ENCODE data around the gene PTGFRN.
"Not testable (repeated sequence)": the region's sequence is repeated elsewhere in the genome, so short reads cannot be mapped to it uniquely, and the experiment has no call there.

The PTGFRN gene

DNA sequence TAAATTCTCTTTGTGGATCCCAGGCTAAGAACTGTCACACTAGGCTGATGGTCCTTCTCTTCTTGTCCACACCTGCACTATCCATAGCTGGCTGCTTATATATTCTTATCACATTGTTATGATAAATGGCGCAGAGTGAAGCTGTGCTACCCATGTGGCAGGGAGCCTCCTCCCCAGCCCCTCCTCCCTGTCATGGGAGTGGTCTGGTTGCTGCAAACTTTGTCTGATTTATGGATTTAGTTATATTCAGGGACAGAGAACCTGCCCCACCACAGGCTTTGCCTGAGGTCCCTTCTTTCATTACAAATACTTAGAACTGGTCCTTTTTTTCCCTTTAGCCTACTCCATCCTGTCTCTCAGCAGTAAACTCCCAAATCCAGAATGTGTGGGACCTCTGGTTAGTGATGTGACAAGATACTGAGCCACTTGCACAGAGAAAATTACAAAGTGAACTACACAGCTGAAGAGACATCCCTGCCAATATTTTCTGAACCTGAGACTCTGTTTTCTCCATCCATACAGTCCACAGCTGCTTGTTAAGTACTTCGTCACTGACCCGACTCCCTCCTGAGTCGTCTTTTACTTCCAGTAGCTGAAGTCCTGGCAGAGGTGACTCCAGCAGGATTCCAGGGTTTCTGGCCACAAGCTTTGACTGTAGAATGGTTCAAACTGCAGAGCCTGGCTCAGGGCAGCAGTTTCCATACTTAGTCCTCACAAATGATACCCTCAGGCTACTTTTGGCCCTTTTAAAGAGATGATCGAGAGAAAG, 37.6 kb downstream of the PTGFRN start:
- no peak for DNase-seq

DNA sequence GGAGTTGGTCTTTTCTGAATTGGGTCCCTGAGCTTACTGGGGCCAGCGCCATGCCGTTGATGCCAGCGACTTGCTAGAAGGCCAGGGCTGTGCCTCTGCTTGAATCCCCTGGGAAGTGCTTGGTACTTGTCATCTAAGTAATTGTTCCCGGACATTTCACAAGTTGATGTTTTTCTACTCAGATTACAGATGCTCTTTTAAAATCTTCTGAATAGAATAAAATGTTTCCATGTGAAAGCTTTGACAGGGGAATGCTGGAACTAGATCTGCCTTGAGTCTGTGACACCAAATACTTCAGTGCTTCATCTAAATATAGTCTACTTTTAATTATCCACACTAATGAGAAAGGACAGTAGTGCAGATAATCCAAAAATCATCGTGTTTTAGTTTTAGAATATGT, 38.3 kb downstream of the PTGFRN start:
- DNase-seq: no peak

DNA sequence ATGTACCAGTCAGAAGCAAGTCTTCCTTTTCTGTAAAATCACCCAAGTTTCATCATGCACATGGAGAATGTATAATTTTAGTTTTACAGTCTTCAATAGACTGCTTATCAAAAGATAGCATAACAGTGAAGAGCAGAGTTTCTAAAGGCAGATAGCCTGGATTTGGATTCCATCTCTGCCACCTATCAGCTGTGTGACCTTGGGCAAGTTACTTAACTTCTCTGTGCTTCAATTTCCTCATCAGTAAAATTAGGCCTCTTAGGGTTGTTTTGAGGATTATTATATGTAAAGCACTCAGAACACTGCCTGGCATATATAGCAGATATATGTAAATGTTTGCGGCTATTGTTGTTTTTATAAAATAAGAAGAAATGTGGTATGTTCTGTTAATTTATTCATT, 38.9 kb downstream of the PTGFRN start:
- DNase-seq: no peak

DNA sequence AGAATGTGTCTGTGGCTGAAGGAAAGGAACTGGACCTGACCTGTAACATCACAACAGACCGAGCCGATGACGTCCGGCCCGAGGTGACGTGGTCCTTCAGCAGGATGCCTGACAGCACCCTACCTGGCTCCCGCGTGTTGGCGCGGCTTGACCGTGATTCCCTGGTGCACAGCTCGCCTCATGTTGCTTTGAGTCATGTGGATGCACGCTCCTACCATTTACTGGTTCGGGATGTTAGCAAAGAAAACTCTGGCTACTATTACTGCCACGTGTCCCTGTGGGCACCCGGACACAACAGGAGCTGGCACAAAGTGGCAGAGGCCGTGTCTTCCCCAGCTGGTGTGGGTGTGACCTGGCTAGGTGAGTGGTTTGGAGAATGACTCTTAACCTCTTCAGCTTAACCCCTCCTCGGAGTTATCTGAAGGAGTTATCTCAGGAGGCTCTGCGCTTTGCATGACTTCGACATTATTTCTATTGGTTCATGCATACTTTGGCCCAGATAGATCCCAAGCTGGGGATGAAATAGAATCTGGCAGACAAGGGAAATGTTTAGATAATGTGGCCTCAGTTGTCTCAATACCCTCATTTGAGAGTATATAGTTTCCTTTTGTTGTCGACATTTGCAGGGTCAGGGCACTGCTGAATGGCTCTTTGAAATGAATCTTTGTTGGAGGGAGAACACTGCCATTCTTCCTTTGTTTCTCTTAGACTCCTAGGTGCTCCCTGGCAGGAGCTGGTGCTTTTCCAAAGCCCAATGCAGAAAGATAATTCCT, 39.7 kb downstream of the PTGFRN start:
- DNase-seq: no peak

DNA sequence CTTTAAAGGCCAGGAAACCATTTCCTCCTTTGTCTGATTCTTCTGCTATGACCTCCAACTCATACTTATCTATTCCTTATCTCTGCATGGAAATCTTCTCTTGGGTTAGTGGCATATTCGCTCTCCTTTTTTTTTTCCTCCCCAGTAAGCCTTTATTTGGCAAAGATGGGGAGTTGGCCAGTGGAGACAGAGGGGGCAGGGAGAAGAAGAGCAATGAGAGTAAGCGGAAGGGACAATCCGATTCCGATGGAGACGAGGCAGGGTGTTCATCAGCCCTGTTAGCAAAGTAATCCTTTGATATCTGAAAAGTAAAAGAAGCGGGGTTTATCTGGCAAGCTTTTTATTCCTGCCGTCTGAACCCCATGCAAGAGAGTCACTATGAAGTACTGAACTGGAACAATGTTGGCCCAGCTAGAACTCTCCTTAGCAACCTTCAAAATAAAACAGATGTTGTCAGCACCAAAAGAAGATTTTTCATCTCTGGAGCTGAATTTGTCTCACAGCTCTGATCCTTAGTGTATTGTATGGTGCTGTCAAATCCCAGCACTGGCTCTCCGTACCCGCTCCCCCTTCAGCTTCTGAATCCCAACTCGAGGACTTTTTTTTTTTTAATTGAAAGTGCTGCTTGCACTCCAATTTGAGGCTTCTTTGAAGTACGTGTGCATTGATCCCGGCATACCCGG, 40.9 kb downstream of the PTGFRN start:
- DNase-seq: no peak

DNA sequence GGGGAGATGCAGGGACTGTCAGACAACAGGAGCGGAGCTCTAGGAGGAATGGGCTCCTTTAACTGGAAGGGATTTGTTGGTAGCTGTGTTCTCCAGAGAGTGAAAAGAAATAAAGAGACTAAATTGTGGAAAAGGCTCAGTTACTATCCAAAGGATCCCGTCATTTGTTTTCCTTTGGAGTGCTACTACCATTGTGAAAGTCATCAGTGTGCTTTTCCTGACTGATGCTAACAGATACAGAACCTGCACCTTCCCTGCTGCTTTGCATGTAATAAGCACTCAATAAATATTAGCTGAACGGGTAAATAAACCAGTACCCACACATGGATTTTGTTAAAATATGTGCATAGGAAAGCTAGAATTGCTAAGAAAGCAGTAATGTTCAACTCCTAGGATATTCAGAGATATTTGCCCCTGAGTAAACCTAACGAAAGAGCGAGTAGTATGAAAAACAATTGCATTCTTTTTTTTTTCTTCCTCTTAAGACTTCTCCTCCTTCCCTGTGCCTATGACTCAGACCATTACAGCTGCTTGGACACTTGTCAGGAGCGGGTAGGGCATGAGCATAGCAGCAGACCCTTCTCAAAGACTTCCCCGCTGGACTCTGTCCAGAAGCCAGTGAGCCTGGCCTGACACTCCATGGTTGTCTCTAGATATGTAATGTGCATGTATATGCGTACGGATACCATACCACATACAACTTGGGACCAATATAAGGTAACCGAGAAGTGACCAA, 41.7 kb downstream of the PTGFRN start:
- no peak for DNase-seq

DNA sequence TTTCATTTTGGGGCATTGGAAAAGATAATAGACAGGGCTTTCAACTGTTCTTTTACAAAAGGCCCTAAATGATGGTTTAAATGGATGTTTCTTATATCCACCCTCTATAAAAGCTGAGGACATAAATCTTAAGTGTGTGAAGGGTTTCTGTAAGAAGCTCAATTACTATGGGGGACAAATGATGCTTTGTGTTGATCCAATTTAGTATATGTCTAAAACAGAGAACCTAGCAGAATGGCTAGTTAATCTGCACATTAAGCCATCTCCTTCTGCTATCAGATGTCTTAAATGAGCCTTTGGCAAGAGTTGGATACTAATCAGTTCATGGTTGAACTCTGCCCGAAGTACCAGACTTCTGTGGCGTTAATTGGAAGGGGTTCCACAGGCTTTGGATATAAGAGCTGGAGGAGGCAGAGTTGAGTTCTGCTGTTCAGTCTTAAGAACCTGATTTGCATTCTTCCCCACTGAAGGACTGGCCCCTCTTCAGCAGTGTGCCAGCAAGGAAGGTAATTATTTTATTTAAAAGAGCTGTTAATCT, 43.1 kb downstream of the PTGFRN start:
- no peak for DNase-seq

DNA sequence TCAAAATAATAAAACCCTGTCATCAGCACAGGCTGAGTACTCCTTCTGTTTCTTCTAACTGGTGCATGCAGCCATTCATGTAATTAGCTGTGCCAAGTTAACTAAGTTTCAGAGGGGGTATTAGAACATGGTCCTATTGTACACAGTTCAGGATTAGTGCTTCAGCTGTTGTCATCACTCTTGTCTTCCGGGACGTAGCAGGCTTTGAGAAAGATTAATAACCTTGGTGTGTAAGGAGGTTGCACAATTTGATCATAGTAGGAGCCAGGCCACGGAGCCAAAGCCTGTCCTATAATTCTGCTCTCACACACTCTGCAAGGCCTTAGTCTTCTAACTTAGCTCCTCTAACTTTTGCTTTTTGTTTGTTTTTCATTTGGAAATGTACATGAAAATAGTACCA, 44.7 kb downstream of the PTGFRN start:
- DNase-seq: no peak

DNA sequence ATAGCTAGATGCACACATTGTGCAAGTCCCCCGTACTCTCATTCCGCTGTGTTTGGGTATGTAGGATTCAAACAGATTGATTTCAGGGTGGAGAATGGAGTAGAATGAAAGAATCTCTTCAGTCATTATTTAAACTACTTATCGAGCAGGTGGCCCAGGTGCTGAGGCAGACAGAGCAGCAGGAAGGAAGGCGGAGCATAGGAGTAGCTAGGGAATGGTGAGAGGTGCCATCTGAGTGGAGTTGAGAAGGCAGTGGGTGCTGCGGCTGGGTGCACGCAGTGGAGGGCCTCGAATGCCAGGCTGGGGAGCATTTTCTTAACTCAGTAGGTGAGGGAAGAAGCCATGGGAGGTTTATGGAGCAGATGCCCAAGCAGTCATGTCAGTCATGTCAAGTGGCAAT, 46.7 kb downstream of the PTGFRN start:
- DNase-seq: no peak

DNA sequence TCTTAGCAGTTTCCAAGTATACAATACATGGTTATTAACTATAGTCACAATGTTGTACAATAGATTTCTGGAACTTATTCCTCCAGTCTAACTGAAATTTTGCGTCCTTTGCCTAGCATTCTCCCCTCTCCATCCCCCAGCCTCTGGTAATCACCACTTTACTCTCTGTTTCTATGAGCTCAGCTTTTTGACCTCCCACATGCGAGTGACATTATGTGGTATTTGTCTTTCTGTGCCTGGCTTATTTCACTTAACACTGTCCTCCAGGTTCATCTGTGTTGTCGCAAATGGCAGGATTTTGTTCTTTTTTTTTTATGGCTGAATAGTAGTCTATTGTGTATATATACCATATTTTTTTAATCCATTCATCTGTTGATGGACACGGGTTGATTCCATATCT, 47.9 kb downstream of the PTGFRN start:
- DNase-seq: no peak

DNA sequence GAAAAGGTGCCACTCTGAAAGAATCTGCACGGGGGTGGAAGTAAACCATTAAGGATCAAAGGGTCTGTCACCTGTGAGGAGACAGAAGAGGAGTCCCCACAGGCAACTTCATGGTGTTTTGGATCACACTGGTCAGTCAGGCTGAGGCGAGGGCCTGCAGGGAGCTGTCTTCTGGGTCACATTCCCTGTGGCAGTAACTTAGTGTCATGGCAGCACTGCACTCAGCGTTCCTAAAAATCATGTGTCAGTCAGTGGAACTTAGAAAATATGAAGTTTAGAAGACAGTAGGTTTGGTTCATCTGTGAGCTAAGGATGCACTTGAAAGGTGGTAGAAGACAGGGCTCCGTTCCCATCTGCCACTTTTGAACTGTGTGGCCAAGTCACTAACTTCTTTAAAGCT, 48.4 kb downstream of the PTGFRN start:
- no peak for DNase-seq

DNA sequence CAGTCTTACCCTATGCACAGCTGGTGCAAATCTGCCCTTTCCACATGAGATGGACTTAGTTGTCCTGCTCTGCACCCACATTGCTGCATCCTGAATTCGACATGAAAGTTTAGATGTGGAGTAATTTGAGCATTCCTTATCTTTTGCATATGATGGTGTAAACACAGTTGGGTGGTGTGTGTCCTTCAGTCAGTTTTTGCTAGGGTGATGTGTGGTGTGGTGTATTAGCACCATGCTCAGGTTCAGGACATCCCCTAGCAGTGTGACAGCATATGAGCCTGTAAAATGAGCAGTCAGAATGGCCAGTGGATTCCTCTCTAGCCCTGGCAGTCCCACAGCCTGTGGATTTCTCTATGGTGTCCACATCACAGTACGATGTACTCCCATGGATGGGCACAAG, 49.3 kb downstream of the PTGFRN start:
- no peak for DNase-seq

DNA sequence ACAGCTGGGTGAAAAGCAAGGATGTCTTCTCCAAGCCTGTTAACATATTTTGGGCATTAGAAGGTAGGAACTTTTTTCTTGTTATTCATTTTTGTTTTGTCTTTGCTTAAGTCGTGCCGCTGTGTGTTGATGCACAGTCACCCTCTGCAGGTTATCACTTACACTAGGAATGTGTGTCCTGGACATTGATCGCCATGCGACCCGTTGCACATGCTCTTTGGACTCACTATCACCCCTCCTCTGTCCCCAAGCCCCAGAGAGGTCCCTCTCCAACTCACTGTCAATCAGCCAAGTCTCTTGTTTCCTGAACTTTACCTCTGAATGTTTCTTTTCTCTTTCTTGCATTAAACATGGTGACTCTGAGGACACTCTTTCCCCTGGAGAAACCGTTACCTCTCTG, 51.9 kb downstream of the PTGFRN start:
- no peak for DNase-seq

DNA sequence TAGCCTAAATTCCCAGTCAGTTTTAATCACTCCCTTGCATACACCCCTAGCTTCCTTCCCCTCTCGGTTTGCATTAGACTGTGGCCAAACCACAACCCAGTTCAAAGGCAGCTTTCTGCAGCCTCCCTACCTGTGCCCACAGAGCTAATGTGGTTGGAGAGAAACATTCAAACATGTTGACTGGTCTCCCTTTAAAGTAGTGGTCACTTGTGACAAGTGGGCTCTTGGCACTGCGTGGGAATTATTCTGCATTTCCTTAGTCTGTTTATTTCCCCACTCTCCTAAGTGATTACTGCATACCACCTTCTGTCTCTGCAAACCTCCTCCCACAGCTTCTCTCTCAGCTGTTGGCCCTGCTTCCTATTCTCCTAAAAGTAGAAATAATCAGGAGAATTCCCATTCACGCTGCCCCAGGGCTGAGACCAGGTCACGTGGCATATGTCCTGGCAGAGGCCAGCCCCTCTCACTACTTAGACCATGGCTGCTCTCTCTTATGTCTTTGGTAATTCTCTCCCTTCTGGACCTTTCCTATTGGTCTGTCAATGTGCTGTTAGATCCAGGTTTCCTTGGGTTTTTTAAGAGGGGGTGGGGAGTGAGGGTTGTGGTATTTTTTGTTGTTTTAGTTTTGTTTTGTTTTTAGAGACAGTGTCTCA, 53.4 kb downstream of the PTGFRN start:
- DNase-seq: no peak

DNA sequence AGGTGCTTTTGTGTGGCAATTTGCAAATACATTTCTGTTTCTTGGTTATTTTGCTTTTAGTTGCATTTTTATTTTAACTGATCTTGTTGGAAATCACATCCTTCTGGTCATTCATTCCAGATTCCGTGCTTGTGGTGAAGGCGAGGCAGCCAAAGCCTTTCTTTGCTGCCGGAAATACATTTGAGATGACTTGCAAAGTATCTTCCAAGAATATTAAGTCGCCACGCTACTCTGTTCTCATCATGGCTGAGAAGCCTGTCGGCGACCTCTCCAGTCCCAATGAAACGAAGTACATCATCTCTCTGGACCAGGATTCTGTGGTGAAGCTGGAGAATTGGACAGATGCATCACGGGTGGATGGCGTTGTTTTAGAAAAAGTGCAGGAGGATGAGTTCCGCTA, 57.1 kb downstream of the PTGFRN start:
- DNase-seq: no peak

DNA sequence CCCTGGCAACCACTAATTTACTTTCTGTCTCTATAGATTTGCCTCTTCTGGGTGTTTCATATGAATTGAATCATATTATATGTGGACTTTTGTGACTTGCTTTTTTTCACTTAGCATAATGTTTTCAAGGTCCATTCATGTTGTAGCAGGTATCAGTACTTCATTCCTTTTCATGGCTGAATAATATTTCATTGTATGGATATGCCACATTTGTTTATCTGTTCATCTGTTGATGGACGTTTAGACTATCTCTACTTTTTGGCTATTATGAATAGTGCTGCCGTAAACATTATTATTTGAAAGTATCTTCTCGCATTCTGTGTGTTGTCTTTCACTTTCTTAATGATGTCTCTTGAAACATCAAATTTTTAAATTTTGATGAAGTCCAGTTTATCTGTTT, 59.0 kb downstream of the PTGFRN start:
- no peak for DNase-seq

DNA sequence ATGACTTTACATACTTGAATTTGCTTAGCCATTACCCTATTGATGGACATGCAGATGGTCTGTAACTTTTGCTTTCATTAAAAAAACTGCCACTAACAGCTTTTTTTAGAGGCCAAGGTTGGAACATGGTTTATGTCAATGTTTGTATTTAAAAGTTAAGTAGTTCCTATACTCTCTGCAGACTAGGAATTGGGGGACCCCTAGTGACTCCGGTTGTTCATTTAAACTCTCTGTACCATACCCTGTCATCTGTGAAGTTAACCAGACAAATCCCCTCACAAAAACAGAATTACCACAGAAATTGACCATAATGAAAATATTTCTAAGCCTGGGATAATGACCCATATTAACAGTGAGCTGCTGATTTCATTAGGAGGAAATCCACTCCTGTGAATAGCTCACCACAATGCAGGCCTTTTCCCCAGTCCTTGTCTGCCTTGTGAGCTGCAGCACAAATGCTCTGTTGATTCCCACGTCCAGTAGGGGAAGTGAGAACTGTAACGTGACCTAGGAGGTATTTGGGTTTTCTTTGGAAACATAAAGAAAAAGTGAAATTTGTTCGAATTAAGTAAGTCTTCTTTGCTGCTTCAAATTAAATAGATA, 61.6 kb downstream of the PTGFRN start:
- DNase-seq: no peak

DNA sequence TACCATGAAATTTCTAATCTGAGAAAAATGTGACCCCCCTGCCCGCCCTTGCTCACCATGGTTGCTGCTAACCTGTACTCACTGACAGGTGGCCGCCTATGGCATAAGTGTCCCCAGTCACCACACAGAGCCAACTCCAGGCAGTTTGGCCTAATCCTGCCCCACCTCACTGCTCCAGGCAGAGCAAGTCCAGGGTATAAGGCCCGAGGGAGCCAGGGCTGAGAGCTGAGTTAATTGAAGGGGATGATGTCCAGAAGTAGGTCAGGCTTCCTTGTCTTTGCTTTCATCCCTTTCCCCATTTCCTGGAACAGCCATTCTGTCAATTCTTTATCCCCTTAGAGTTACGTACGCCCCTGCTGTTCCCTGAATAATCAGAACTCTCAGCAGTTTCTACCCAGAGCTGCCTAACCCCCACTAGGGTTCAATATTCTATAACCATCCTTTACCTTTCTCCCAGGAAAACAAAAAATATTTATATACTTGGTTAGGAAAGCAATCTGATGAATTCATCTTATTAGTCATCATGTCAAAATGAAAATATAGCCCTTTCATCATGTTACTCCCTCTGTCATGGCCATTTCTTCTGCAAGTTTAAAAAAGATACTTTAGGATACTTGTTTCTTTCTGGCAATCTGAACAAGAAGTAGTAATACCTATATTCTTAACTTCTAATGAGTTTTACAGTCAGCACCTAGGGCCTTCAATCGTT, 62.4 kb downstream of the PTGFRN start:
- DNase-seq: no peak

DNA sequence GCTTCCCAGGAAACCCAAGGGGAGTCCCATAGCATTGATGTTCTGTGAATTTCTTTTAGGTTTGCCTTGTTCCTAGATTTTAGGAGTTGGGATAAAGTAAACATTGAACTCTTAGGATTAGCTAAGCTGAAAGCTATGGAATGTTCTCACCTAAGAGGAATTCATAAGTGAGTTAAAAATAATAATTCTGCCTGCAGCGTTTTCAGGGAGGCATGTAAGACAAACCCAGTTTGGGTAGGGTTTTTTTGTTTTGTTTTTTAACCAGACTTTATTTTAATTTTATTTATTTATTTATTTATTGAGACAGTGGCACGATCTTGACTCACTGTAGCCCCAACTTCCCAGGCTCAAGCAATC, 62.9 kb downstream of the PTGFRN start:
- no peak for DNase-seq

DNA sequence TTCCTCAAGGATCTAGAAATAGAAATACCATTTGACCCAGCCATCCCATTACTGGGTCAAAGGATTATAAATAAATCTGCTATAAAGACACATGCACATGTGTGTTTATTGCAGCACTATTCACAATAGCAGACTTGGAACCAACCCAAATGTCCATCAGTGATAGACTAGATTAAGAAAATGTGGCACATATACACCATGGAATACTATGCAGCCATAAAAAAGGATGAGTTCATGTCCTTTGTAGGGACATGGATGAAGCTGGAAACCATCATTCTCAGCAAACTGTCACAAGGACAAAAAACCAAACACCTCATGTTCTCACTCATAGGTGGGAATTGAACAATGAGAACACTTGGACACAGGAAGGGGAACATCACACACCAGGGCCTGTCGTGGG, 70.6 kb downstream of the PTGFRN start:
- not testable (repeated sequence) for DNase-seq

DNA sequence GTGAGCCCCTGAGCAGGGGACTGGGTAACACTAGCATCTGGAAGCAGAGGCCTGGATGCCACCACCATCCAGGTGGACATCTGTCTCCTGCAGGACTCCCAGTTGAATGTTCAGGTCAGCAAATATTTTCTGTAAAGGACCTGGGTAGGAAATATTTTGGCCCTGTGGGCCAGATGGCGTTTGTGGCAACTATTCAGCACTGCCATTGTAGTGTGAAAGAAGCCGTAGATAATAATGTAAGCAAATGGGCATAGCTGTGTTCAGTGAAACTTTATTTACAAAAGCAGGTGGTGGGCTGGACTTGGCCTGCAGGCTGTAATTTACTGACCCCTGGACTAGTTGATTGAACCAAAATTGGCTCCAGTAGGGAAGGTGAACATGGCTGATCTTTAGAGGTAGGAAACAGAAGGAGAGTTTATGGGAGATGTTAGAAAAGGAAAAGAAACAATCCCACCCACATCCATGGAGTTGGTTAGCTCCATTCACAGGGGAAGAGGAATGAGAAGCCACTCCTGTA, 71.9 kb downstream of the PTGFRN start:
- DNase-seq: no peak
